Activated naive CD8-positive, alpha-beta T cell treated with anti-CD3 and anti-CD28 coated beads, Interleukin-2, amount 50 U/mL, for 16 hours (primary cell): ENCODE measurements around the gene ABCC4.

Experiments
- DNase-seq: peaks from one replicate; pipeline ENCODE4 v3.0.0-alpha.2; 2020; ENCODE audit warnings: low read depth, low spot score

Gene ABCC4

GRCh38 chr13:95260031-95260525, 41.2 kb downstream of the ABCC4 start:
- no peak for DNase-seq

- no peak for DNase-seq
Observed at GRCh38 chr13:95258619-95259194, 42.5 kb downstream of the ABCC4 start.

DNA sequence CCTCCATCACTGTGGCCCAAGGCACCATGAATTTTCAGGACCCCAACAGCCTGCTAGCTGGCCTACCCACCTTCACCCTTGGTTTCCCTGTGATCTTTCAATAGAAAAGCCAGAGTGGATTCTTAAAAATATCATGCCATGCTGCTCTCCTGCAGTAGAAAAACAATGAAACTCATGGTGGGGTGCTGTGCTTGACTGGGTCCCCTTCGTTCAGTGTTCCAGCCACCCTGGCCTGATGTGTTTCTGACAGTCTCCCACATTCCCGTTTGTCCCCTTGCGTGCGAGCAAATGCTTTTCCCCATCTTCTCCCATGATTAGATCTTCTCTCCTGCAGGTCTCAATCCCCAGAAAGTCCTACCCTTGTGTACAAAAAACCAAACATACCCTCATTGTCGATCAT, 43.2 kb downstream of the ABCC4 start:
- no peak for DNase-seq

DNA sequence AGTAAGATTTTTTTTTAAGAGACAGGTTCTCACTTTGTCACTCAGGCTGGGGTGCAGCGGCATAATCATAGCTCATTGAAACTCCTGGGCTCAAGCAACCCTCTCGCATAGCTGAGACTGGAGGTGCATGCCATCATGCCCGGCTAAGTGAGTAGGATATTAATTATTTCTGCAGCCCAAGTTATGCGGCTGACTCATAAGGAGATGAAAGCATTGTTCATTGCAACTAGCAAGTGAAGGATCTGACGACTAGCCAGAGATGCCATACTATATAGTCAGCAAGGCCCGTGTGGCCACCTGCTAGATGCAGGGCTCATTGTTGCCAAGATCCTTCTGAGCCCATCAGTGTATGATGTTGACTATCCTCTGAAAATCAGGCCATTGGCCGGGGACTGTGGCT, 45.2 kb downstream of the ABCC4 start:
- no peak for DNase-seq

- no peak for DNase-seq
Observed at GRCh38 chr13:95255072-95255732, 46.0 kb downstream of the ABCC4 start.

DNA sequence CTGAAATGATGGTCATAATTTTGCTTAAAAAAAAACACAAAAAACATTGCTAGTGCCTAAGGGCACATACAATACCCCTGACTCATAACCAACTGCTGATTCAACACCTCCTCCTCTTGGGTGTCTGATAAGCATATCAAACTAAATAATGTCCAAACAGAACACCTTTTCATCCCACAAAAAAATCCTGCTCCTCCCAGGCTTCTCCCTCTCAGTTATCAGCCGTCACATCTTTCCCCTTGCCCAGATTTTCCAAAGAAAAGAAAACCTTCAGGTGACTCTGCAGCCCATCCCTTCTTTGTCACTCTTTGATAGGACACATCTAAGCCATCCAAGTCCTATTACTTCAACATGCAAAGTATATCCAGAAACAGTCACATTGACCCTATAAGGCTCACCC, 46.9 kb downstream of the ABCC4 start:
- no peak for DNase-seq

GRCh38 chr13:95253033-95253432, 48.2 kb downstream of the ABCC4 start:
- DNase-seq: no peak

- DNase-seq: no peak
Observed at GRCh38 chr13:95251641-95252040, 49.6 kb downstream of the ABCC4 start.

- no peak for DNase-seq
Observed at GRCh38 chr13:95250961-95251360, 50.3 kb downstream of the ABCC4 start.

- no peak for DNase-seq
Observed at GRCh38 chr13:95248953-95249352, 52.3 kb downstream of the ABCC4 start.

GRCh38 chr13:95247852-95248251, 53.4 kb downstream of the ABCC4 start:
- DNase-seq: no peak

- no peak for DNase-seq
Observed at GRCh38 chr13:95247171-95247570, 54.1 kb downstream of the ABCC4 start.

- no peak for DNase-seq
Observed at GRCh38 chr13:95246292-95247082, 54.8 kb downstream of the ABCC4 start.

- DNase-seq: no peak
Observed at GRCh38 chr13:95245071-95245470, 56.2 kb downstream of the ABCC4 start.

GRCh38 chr13:95243207-95243606, 58.0 kb downstream of the ABCC4 start:
- DNase-seq: no peak

- no peak for DNase-seq
Observed at GRCh38 chr13:95241321-95241720, 59.9 kb downstream of the ABCC4 start.

DNA sequence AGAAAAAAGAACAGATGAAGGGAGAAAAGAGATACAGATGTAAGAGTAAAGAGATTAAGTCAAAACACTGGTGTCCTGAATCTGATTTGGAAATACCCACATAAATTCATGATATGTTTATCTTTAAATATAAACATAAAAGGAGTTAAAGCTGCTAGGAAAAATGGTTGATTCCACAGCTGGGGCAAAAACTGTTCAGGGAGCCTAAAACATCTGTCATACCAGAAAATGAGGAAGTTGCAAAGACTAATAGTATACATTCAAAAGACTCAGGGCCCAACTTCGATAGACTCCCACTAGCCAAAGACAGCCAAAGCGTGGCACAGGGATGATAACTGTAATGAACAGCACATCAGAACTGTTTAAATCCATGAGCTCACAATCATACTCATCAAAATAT, 62.0 kb downstream of the ABCC4 start:
- no peak for DNase-seq

- DNase-seq: no peak
Observed at GRCh38 chr13:95237310-95237870, 63.9 kb downstream of the ABCC4 start.

GRCh38 chr13:95236774-95237173, 64.5 kb downstream of the ABCC4 start:
- no peak for DNase-seq

DNA sequence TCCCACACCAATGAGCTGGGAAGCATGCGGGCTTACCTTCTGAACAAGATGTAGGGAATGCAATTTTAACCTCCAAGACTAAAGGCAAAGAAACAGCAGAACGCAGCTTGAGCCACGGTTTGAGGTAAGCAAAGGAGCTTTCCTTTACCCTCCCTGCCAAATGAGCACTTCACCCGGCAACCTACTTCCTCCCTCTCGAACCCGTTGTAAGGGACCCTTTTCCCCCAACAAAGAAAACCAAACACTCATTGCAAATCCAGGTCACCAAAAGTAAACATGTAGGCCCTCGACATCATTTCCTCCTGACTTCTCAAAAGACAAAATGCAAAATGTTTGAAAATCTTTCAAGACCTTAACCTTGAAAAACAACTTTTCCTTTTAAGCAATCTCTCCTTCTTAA, 65.3 kb downstream of the ABCC4 start:
- DNase-seq: no peak

DNA sequence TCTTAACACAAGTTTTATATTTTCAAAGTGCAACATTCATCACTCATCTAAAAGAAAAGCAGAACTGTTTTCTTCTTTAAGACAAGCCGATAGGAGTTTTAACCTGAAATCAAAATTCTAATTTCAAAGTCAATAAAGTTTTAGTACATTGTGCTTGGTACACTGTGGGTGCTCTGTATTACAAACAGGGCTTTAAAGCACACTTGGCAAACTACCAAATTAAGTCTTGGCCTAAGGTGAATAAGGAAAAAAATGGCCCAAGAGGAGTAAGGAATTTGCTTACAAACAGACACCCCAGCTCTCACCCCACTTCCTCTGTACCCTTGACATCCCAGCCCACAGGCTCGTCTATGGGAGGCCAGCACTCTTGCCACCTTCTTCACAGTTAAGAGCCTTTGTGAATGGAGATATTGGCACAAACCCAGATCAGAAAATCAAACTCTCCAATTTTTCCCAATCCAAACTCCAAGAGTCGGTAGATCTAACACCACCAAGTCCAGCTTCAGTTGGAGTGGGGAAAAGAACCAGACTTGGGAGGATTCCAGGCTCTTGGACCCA, 66.0 kb downstream of the ABCC4 start:
- no peak for DNase-seq

DNA sequence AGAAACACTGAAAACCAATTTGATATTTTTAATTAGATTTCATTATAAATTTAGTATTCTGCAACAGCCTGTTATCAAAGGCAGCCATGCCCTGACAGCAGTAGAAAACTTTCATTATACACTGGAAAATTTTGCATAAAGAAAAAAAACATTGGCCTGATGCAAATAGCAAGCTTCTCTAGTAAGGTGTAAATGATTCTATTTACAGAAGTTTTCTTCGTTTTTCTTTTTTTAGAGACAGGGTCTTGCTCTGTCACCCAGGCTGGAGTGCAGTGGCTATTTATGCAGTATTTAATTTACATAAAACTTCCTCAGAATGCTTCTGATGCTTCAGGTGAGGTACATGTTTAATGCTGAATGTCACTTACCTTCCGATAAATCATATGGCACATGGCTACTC, 67.0 kb downstream of the ABCC4 start:
- DNase-seq: no peak
